Tibial artery (tissue), 4 donors: ENCODE results near the gene TERC.

Experiments used
- DNase-seq, 2 donors: peaks; one replicate each; pipeline ENCODE4 v3.0.0-alpha.2; 2019
- H3K27ac ChIP-seq, 2 donors: fragments of 200-600 bp; sonication (generic) in 1 of 2; 1 replicate in 1 of 2; 2 replicates in 1 of 2; pipeline ENCODE4 v1.5.1; 2018 to 2019; ENCODE audit warnings: mild to moderate bottlenecking in 1 of 2
- H3K27me3 ChIP-seq, 2 donors: fragments of 200-600 bp; sonication (generic) in 1 of 2; one replicate each; pipeline versions ENCODE4 v1.5.1 to v1.6.0; 2016 to 2019
- H3K36me3 ChIP-seq, 3 donors: fragments of 200-600 bp; sonication (generic) in 2 of 3; one replicate each; pipeline ENCODE4 v1.5.1; 2016 to 2019; ENCODE audit warnings: mild to moderate bottlenecking in 2 of 3
- H3K4me1 ChIP-seq, 4 donors: fragments of 200-600 bp; sonication (generic) in 2 of 4; 1 replicate in 3 of 4; 2 replicates in 1 of 4; pipeline ENCODE4 v1.5.1; 2016 to 2019
- H3K4me3 ChIP-seq, 2 donors: fragments of 200-600 bp; sonication (generic) in 1 of 2; 1 replicate in 1 of 2; 2 replicates in 1 of 2; pipeline ENCODE4 v1.5.1; 2018 to 2019; ENCODE audit warnings: mild to moderate bottlenecking in 2 of 2
- H3K9me3 ChIP-seq, 3 donors: fragments of 200-600 bp; sonication (generic) in 1 of 3; one replicate each; pipeline ENCODE4 v1.5.1; 2016 to 2019
- intact Hi-C: fragments of 100-400 bp; cut with DNase I; formaldehyde crosslinking; loops from one replicate; pipeline ENCODE4 v1.15.0; 2023; ENCODE audit warnings: low total_unique reads
- TF ChIP-seq, protein P1 (sequence below), 2 experiments: fragments of 200-600 bp in 1 of 2; fragments of 450-650 bp in 1 of 2; IDR thresholded peaks; one replicate each; pipeline ENCODE4 v1.5.1; 2017 to 2019; ENCODE audit warnings: antibody characterized with exemption in 2 of 2, mild to moderate bottlenecking in 1 of 2, moderate library complexity in 1 of 2

The TERC gene

DNA sequence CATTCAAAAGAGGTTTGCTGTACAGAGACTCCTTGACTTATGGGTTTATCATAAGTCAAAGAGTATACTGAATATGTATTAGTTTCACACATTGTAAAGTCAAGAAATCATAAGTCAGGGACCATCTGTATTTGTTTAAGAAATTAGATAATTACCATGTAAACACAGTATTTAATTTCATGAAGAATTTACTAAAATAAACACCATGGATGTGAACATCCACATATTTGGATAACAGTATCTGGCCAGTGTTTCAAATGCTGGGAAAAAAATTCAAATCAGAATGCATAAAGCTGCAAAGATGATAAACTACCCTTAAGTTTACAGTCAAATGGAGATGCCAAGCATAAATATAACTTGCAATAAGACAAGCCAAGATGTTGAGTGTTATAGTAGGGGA is 25.4 kb upstream of the TERC start:
- TF ChIP-seq, protein P1, sequence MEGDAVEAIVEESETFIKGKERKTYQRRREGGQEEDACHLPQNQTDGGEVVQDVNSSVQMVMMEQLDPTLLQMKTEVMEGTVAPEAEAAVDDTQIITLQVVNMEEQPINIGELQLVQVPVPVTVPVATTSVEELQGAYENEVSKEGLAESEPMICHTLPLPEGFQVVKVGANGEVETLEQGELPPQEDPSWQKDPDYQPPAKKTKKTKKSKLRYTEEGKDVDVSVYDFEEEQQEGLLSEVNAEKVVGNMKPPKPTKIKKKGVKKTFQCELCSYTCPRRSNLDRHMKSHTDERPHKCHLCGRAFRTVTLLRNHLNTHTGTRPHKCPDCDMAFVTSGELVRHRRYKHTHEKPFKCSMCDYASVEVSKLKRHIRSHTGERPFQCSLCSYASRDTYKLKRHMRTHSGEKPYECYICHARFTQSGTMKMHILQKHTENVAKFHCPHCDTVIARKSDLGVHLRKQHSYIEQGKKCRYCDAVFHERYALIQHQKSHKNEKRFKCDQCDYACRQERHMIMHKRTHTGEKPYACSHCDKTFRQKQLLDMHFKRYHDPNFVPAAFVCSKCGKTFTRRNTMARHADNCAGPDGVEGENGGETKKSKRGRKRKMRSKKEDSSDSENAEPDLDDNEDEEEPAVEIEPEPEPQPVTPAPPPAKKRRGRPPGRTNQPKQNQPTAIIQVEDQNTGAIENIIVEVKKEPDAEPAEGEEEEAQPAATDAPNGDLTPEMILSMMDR (IDR thresholded peaks at IDR 0.05): no peak
- intact Hi-C loops: no loop called here
- Histone ChIP-seq H3K4me1 (no peaks in the 10 kb centered on the region), H3K27me3 (no peaks in the 10 kb centered on the region), H3K4me3 (no peak overlapping the region), H3K36me3 (peaks cover 34 to 47% (median 41%) of the 10 kb centered on the region in 3 donors), H3K27ac (no peak overlapping the region), H3K9me3 (no peaks in the 10 kb centered on the region)
- no peak for DNase-seq

DNA sequence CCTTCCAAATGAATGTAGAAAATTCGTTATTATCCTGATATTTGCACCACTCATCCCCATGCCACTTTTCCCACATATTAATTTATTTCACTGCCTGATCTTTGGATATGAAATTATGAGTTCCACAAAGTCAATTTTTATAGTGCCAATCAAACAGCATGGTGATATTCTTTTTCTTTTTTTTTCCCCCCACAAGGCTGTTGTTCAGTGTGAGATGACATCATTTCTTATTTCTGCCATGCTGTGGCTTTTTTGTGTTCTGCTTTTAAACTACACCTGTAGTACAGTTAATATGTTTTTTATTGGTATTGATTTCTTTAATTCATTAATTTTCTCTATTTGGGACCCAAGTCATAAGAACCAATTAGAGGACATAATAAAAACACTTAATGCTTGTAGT is 22.9 kb upstream of the TERC start:
- DNase-seq: no peak
- TF ChIP-seq, protein P1 (IDR thresholded peaks at IDR 0.05): no peak
- Histone ChIP-seq H3K27ac (no peak overlapping the region), H3K27me3 (no peaks in the 10 kb centered on the region), H3K4me1 (no peaks in the 10 kb centered on the region), H3K36me3 (peaks cover 55 to 61% (median 60%) of the 10 kb centered on the region in 3 donors), H3K9me3 (no peaks in the 10 kb centered on the region), H3K4me3 (no peak overlapping the region)
- intact Hi-C loops: no loop called here

DNA sequence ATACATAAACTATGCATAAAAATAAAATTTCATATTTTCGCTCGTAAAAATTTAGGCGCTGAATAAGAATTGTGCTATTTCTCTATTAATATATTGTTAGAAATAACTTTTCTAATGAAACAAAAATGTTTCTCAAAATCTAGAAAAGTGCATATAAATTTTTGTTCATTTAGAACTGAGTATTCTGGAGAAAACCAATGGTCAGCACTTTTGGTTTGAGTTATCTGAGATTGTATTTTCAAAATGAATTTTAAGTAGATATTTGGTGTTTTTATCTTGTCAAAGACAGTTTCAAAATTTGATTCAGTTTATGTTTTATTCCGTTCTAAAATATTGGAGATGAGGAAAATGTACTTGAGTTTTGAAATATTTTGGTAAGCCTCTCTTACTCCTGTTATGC is 22.3 kb upstream of the TERC start:
- no peak for DNase-seq
- TF ChIP-seq, protein P1 (IDR thresholded peaks at IDR 0.05): no peak
- Histone ChIP-seq H3K27me3 (no peaks in the 10 kb centered on the region), H3K9me3 (no peaks in the 10 kb centered on the region), H3K27ac (no peak overlapping the region), H3K4me1 (no peaks in the 10 kb centered on the region), H3K36me3 (peaks cover 59 to 62% (median 61%) of the 10 kb centered on the region in 3 donors), H3K4me3 (no peak overlapping the region)
- intact Hi-C loops: no loop called here

DNA sequence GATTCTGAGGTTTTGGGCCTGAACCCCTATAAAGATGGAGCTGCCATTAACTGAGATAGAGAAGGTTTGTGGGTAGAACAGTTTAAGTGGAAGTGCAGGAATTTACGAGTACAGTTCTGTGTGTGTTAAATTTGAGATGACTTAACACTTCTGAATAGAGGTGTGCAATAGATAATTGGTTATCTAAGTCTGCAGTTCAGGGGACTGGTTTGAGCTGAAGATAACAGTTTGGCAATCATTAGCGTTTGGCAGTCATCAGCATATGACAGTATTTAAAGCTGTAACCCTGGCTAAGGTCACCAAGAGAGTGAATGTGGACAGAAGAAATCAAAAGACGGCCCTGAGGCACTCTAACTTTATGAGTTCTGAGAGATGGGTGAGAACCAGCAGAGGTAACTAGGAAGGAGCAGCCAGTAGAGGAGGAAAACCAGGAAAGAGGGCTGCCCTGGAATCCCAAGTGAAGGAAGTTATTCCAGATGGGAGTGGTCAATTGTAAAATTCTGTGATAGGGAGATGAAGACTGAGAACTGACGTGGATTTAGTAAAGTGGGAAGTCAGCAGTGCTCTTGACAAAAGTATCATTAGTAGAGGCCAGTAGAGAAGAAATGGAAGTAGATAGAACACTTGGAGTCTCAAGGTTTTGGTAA is 16.5 kb upstream of the TERC start:
- intact Hi-C loops: no loop called here
- no peak overlapping the region for H3K4me3 ChIP-seq
- H3K4me1 ChIP-seq: peaks cover 0 to 11% (median 5%) of the 10 kb centered on the region in 4 donors
- no peak overlapping the region for H3K27ac ChIP-seq
- no peaks in the 10 kb centered on the region for H3K9me3 ChIP-seq
- H3K36me3 ChIP-seq: peaks cover 85 to 92% (median 88%) of the 10 kb centered on the region in 3 donors
- TF ChIP-seq, protein P1 (IDR thresholded peaks at IDR 0.05): no peak
- no peaks in the 10 kb centered on the region for H3K27me3 ChIP-seq
- no peak for DNase-seq

DNA sequence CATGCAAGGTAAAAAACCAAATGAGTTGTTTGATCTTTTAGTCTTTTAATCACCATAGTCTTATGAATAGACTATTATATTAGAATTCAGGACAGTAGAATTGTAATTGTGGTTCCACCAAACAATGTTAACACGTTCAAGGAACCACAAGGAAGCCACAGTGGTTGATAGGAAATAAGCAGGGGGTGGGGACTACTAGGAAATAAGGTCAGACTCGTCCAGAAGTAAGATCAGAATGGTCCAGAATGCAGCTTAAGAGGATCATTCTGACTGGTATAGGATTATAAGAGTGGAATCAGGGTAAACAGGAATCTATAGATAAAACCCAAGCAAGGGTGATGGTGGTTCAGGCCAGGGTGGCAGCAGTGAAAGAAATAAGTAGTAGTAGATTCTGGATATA is 15.9 kb upstream of the TERC start:
- H3K9me3 ChIP-seq: no peaks in the 10 kb centered on the region
- DNase-seq: no peak
- H3K36me3 ChIP-seq: peaks cover 79 to 87% (median 82%) of the 10 kb centered on the region in 3 donors
- H3K4me1 ChIP-seq: peaks cover 0 to 15% (median 6%) of the 10 kb centered on the region in 4 donors
- H3K27ac ChIP-seq: no peak overlapping the region
- no peaks in the 10 kb centered on the region for H3K27me3 ChIP-seq
- intact Hi-C loops: no loop called here
- no peak overlapping the region for H3K4me3 ChIP-seq
- TF ChIP-seq, protein P1 (IDR thresholded peaks at IDR 0.05): no peak
